Fibroblast of mammary gland (primary cell): Measurements from ENCODE around the gene CCRL2.

Experiments used
- DNase-seq: peaks from one replicate; pipeline ENCODE4 v3.0.0-alpha.2; 2010; ENCODE audit warnings: low read depth
- H3K4me3 ChIP-seq: 2 replicates; pipeline ENCODE4 v1.5.1; 2011; ENCODE audit warnings: low read depth, mild to moderate bottlenecking, low read length, moderate library complexity; ENCODE audit not compliant: control insufficient read depth
- TF ChIP-seq, protein P1 (sequence below): conservative IDR thresholded peaks from 2 replicates; pipeline ENCODE4 v1.5.1; 2011; ENCODE audit warnings: low read depth, low read length, inconsistent platforms; ENCODE audit not compliant: control insufficient read depth, insufficient read depth

The CCRL2 gene

DNA sequence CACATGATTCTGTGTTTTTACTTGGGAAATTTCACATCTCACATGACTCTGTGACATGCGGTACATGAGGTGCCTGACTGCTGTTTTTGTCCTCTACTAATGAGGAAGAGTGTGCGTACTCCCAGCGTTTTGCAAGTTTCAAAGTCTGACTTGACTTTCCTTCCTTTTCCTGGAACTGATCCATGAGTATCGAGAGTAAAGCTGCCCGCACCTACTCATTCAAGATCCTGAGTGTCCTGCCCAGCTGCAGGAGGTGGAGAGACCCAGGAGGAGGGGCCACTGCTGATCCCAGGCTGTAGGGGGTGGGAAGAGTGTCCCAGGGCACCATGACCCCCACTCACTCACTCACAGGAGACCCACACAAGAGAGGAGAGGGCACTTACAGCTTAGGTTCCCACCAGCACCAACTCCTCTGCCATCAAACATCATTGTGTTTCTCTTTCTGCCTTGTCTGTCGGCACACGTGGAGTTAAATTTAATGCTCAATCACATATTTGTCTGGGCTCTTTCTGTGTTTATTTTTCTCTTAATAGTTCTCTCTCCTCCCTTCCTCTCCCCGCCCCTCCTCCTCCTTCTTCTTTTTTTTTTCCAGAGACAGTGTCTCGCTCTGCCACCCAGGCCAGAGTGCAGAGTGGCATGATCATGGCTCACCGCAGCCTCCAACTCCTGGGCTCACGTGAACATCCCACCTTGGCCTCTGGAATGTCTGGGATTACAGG, 1.6 kb upstream of the CCRL2 start:
- TF ChIP-seq, protein P1, sequence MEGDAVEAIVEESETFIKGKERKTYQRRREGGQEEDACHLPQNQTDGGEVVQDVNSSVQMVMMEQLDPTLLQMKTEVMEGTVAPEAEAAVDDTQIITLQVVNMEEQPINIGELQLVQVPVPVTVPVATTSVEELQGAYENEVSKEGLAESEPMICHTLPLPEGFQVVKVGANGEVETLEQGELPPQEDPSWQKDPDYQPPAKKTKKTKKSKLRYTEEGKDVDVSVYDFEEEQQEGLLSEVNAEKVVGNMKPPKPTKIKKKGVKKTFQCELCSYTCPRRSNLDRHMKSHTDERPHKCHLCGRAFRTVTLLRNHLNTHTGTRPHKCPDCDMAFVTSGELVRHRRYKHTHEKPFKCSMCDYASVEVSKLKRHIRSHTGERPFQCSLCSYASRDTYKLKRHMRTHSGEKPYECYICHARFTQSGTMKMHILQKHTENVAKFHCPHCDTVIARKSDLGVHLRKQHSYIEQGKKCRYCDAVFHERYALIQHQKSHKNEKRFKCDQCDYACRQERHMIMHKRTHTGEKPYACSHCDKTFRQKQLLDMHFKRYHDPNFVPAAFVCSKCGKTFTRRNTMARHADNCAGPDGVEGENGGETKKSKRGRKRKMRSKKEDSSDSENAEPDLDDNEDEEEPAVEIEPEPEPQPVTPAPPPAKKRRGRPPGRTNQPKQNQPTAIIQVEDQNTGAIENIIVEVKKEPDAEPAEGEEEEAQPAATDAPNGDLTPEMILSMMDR = no peak
- DNase-seq = no peak
- no peak overlapping the region for H3K4me3 ChIP-seq

DNA sequence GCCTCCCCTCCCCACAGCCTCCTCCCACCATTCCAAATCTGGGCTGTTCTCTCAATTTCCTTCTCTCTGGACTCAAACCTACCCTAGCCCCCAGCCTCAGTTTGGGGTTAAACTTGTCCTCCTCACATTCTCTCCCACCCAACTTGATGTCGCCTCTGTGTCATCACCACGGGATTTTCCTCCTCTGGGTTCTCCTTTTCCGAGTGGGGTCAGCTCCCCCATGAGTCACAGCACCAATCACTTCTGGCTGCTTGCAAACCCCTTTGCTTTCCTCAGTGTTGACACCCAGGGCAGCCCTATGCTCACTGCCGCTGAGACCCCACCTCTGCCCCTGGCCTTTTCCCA, 644 bp upstream of the CCRL2 start:
- TF ChIP-seq, protein P1 = no peak

DNA sequence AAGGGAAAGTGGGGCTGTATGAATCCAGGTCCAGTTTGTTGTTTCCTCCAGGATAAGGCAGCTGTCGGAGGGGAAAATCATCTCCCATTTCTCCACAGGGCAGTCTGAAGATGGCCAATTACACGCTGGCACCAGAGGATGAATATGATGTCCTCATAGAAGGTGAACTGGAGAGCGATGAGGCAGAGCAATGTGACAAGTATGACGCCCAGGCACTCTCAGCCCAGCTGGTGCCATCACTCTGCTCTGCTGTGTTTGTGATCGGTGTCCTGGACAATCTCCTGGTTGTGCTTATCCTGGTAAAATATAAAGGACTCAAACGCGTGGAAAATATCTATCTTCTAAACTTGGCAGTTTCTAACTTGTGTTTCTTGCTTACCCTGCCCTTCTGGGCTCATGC, 911 bp downstream of the CCRL2 start:
- TF ChIP-seq, protein P1 = no peak
- no peak for DNase-seq
- no peak overlapping the region for H3K4me3 ChIP-seq

More for the DNA sequence above, 644 bp upstream of the CCRL2 start:
- no peak overlapping the region for H3K4me3 ChIP-seq
- no peak for DNase-seq

DNA sequence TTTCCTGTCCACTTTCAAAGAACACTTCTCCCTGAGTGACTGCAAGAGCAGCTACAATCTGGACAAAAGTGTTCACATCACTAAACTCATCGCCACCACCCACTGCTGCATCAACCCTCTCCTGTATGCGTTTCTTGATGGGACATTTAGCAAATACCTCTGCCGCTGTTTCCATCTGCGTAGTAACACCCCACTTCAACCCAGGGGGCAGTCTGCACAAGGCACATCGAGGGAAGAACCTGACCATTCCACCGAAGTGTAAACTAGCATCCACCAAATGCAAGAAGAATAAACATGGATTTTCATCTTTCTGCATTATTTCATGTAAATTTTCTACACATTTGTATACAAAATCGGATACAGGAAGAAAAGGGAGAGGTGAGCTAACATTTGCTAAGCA, 1.8 kb downstream of the CCRL2 start:
- H3K4me3 ChIP-seq = no peak overlapping the region
- TF ChIP-seq, protein P1 = no peak
- no peak for DNase-seq

DNA sequence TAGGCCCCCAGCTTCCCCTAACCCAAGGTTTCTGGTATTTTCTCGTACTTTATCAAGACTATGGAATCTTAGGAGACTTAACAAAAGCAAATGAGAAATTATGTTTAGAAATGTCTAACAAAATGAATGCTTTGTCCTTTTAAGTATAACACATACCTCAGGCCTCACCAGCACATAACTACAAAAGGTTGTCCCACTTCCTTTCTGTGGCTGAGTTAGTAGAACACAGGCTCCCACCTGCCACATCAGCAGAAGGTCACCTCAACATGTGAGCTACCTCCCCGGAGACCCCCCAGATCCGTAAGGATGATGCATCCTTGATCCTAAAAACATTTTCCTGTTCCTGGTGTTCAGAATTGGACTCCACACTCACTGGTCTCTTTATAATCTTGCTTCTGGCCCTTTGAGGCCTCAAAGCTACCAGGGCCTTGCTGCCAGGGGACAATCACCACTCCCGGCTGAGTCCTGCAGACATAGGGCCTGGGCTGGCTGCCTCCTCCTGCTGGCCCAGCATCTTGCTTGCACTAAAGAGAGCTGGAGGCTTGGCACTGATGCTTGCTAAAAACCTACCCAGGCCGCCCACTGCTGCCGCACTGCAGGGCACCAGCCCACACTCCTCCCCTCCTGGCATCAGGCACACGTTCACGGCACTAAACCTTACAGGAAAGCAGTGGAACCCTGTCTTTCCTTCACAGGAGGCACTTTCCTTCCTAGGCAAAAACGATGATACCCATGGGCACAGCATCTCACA, 2.9 kb downstream of the CCRL2 start:
- DNase-seq = no peak
- TF ChIP-seq, protein P1 = no peak
- H3K4me3 ChIP-seq = no peak overlapping the region

DNA sequence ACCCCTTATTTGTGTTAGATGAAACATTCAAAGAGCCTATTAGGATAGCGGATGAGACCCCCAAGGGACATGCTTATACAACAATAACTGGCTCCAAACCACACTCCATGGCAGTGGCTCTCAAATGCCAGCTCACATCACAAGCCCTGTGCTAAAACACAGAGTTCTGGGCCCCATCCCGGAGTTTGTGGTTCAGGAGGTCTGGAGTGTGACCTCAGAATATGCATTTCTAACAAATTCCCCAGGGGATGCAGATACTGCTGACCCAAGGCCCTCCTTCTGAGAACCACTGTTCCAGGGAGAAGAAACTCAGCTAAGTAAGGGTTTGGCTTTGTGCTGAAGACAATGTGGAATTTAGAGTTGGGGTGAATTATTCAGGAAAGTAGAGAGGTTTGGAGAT, 3.6 kb downstream of the CCRL2 start:
- no peak overlapping the region for H3K4me3 ChIP-seq
- TF ChIP-seq, protein P1 = no peak
- DNase-seq = no peak
